GM19452 (cell line): Measurements from ENCODE around the gene CD83.
"Not testable (repeated sequence)": the region's sequence is repeated elsewhere in the genome, so short reads cannot be mapped to it uniquely, and the experiment has no call there.

Experiments
- ATAC-seq: cut with Tn5 transposase; IDR thresholded peaks from one replicate; pipeline ENCODE4 v1.9.1; 2021; ENCODE audit not compliant: unreplicated experiment

CD83 gene

DNA sequence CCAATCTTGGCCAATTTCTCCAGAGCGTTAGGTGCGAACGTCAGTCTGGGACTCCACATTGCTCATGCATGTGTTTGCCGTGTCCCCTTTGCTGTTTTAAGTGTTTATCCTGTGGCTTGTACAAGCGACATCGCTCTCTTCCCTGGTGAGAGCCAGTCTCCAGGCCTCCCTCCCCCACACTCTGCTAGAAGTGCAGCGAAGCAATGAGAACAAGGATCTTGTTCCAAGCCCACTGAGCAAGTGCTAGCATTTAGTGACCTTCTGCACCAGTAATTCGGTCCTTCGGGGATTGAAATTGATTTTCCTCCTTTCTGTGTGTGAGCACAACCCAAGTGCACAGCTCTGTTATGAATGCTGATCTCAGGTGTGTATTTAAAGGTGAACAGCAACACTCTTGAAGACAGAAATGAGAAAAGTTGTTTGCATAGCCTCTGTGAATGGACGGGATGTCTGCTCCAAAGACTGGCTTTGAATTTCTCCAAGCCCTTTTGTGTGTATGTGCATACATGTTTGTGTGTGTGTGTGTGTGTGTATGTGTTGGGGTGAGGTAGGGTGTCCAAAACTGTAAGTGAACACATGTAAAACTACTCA, 29.0 kb downstream of the CD83 start:
- ATAC-seq: no peak

DNA sequence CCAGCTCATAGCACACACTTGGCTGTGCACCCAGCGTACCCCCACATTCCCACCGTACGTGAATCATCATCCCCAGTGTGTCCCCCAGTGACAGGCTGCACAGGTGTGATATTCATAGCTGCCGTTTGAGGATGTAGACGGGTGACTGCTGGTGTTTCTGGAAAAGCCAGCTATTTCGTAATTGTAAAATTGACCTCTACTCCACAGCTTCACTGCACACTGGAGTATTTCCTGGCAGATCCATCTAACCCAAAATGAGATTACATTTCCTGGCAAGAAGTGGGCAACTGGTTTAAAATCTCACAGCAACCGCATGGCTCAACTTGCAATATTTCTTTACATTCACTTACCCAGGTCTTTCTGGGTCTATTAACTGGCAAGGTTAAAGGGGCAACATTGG, 30.3 kb downstream of the CD83 start:
- ATAC-seq: no peak

DNA sequence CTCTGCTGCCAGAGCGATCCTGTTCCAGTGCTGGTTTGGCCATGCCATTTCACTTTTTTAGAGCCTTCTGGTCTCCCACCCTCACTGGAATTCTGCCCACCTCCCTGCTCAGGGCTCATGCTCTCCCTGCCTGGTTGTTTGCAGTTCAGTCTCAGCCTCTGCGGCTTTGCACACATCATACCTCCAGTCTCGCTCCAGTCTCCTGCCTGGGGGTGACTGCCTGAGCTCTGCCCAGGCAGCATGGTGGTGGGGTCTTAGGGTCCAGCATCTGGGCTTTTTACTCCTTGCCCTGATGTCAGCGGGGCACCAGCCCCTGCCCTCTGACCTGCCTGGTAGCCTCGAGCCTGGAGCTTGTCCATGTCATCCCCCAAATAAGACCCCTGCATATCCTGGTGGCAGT, 30.9 kb downstream of the CD83 start:
- ATAC-seq: no peak

DNA sequence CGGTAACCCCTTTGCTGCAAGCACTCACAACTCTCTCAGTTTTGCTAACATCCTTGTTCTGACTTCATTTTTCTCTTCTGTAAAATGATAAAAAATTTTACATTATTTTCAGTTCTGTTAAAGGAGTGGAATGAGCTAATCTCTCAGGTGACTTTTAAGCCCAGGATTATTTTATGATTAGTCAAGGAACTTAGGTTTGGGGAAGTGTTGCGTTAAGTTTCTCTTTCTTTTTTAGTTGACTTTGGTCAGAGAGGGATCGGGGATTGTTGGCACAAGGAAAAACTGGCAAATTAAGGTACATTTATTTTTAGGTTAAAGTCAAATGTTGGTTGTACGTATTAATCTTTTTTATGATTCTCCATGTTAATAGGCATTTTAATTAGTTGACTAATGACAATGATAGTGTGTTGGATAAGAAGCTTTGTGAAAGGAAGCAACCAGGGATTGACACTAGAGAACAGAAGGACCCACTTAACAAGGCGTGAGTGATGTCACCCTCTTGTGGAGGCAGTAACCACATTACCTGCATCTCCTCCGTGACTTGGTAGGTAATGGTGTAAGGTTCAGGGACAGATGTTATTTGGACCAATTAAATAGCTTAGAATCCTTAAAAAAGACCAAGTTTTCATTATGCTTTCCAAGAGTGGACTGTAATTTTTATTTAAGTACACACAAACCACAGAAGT, 31.6 kb downstream of the CD83 start:
- ATAC-seq: no peak

DNA sequence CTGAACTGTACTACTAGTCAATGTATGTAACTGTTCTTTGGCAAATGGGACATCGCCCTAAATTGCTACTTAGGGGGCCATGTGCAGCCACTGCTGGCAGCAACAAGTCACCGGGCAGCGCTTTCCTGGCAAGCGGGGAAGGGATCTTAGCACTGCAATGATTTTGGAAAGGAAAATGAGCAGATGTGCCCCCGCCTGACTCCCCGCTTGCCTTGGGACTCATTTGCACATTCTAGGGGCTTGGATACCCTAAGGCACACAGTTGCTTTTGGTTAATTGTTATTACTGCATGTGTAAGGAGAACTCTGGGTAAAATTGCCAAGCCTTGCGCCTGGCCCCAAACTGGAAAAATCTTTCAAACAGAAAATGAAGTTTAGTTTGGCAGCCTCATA, 32.2 kb downstream of the CD83 start:
- no peak for ATAC-seq

DNA sequence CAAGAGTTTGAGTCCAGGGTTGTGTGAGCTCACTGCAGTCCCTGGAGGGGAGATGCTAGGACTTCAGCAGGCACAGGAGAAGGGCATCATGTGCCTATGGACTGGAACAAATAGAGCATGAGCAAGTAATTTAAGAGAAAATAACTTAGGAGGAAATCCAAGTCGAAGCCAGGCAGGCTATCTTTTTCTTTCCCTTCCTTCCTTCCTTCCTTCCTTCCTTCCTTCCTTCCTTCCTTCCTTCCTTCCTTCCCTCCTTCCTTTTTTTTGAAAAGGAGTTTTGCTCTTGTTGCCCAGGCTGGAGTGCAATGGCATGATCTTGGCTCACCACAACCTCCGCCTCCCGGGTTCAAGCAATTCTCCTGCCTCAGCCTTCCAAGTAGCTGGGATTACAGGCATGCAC, 33.7 kb downstream of the CD83 start:
- ATAC-seq: not testable (repeated sequence)

DNA sequence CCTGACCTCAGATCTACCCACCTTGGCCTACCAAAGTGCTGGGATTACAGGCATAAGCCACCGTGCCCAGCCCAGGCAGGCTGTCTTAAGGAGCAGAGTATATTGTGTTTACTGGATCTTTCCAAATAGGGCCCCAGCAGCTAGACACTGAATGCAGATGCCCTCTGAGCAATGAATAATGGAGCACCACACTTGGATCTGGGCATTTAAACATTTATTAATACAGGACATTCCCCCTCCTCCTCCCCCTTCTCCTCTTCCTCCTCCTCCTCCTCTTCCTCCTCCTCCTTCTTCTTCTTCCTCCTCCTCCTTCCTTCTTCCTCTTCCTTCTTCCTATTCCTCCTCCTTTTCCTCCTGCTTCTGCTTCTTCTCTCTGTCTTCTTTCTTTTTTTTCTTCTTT, 34.2 kb downstream of the CD83 start:
- ATAC-seq: no peak

DNA sequence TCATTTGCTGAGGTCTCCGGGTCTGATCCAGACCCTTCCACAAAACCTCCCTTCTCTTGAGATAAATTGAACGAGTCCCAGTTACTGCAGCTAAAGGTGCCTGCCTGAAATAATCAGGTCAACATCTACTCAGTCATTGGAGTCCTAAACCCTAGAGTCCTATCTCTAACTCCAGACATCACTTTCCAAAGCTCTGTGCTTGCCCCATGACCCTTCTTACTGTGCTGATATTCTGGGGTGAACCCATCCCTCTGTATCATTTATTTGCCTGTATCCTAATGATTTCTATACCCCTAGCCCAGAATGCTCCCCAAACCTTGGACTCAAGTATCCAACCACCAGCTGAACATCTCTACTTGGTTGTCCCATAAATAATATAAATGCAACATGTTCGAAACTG, 35.7 kb downstream of the CD83 start:
- no peak for ATAC-seq

DNA sequence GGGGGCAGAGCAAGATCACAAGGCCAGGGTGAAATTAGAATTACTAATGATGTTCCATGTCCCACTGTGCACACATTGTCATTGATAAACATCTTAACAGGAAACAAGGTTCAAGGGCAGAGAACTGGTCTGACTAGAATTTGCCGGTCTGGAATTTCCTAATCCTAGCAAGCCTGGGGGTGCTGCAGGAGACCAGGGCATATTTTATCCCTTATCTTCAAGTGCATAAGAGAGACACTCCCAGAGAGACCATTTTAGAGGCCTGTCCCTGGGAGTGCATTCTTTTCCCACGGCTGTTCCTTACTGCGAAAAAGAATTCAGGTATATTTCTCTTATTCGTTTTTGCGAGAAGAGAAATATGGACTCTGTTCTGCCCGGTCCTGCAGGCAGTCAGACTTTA, 41.5 kb downstream of the CD83 start:
- ATAC-seq: no peak

DNA sequence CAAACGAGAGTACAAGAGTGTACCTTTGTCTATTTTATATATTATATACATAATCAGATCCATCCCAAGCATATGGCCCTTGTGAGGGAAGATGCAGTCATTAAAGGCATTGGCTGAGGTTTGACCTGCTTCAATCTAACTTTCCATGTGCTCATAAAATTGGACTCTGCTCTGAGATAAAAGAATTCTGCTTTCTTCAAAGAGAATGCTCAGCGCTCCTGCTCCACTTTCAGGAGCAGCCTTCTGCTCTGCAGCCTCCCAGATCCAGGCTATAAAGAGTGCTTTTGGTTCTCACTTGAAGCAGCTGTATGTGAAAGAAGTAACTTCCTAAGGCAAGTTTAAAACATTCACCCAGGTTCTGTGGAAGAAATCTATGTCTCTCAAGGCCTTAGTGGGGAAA, 45.3 kb downstream of the CD83 start:
- no peak for ATAC-seq

DNA sequence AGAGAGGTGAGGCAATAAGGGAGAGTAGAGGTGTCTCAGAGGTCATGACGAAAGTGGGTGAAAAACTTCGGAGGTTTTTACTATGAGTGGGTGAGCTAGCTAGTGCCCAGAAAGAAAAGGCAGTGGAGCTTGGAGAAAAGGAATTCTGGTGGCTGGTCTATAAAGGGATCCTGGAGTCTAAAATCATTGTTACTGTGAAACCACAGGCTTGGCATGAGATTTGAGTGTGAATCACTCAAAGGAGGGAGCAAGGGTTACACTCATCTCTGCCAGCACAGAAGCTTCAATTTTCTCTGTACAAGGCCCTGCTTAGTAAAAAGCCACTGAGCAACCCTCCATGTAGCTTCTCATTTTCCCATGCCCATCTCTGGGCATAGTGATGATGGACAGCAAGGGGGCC, 47.5 kb downstream of the CD83 start:
- no peak for ATAC-seq

DNA sequence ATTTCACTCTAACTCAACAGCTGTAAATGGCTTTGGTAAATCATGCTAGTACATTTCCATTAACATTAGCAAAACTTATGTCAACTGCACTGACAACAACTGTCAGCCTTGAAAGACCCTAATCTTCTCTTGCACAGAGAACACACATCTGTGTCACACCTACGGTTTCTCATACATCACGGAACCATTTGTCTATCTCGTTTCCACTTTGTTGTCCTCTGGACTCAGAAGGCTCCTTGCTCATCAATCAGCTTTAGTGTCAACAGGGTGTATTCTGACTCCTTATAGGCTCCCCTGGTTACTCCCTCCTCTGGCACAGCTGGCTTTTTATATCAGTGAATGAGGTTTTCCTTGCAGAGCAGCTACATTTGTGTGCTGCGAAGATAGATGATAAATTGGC, 49.3 kb downstream of the CD83 start:
- no peak for ATAC-seq

DNA sequence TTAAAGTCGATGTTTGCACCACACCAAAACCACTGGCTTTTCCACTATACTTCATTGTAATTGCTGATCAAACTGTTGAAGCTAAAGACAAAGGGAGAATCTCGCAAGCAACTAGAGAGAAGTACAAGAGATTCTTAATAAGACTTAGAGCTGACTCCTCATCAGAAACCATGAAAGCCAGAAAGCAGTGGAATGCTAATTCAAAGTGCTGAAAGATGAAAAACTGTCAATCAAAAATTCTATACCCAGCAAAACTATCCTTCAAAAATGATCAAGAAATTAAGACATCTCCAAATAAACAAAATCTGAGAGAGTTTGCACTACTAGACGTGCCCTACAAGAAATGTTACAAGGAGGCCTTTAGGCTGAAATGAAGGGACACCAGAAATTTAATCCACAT, 52.6 kb downstream of the CD83 start:
- no peak for ATAC-seq

DNA sequence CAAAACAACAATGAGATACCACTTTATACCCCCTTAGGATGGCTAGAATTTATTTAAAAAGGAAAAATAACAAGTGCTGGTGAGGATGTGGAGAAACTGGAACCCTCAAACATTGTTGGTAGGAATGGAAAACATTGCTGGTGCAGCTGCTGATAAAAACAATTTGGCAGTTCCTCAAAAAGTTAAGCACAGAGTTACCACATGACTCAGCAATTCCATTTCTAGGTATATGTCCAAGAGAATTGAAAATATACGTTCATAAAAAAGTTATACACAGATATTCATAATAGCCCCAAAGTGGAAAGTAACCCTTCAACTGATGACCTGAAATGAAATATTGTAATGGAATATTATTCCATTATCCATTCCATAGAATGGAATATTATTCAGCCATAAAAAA, 55.0 kb downstream of the CD83 start:
- ATAC-seq: no peak

DNA sequence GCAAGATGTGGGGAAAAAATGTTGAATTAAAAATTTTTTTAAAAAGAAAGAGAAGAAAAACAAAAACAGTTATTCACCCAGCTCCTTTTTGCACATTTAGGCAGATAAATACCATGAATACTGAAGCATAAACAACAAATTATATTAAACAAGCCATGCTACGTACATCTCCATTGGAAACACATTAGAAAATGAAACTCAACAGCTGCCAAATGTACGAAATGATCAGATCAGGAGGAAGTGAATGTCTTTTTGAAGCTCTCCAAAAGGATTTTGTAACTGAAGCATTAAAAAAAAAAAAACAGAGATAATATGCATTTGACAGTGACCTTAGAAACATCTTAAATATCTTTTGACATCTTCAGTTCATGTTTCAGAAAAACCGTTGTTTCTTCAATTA, 56.7 kb downstream of the CD83 start:
- no peak for ATAC-seq

DNA sequence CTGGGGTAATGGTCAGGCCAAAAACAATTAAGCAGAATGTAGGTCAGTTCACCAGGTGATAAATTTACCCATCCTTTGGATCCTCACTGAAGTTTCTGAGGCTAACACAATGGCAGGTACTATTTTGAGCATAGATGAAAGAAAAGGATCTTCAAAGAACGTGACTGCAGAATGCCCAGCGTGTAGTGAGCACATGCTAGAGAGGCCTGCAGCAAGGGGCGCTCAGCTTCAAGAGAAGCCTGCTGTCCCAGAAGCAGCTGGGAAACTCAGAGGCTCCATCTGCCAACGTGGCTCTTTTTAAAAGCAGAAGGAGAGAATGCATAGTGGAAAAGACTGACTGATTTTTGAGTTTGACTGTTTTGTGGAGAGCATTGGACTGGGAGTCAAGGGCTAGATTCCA, 57.4 kb downstream of the CD83 start:
- no peak for ATAC-seq

DNA sequence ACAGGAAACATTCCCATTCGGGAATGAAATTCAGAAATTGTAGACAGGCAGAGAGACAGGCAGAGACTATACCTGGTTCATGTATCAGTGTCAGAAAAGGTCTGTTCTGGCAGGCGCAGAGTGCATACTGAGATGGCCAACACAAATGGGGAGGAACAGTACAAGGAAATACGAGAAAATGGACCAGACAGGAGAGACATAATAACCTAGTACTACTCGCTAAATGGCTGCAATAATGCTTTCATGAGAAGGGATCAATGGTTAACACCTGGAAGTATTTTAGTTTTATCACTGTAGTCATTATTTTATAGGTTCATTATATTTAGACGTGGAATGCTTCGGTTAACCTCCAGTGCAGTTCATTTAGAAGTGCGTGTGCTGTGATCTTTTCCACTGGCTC, 58.9 kb downstream of the CD83 start:
- no peak for ATAC-seq

DNA sequence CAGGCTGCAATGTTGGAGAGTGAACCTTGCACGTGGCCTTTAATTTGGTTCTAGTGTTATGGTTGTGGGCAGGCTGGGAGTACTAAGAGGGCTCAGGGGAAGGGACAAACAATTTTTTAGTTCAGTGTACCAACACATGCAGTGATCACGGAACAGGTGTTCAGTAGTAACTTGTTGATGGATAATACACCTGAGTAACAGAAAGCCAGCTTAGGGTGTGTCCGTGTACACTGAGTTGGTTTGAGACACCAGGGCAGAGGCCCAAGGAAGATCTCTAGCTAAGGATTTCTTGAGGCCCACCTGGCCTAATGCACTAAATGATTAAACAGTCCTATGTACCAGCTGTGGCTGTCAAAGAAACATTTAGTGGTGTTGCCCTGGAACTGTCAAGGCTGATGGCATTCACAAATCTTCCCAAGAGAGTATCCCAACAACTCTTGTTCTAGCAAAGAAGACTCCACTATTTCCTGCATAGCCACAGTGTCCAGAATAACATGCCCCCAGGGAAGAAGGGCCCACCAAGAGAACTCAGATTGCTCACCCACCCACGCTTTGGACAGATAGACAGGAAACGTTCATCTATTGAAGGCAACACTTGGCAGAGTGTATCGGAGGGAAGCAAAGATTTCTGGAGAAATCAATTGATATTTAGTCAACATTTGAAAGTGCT, 60.0 kb downstream of the CD83 start:
- no peak for ATAC-seq

DNA sequence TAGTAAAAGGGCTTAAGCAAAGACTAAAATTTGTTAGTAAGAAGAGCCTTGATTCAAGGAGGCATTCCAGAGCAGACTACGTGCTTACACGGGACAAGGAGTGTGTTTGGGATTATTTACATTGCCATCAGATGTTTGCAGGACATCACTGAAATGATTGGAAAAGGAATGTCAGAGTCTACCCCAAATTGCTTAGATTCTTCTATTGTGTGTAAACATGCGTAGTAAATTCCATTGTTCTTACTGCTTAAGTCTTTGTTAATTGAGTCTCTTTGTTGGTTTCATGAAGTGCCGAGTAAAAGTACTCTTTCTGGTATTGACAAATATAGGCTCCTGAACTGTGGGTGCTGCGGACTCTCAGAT, 60.5 kb downstream of the CD83 start:
- no peak for ATAC-seq

DNA sequence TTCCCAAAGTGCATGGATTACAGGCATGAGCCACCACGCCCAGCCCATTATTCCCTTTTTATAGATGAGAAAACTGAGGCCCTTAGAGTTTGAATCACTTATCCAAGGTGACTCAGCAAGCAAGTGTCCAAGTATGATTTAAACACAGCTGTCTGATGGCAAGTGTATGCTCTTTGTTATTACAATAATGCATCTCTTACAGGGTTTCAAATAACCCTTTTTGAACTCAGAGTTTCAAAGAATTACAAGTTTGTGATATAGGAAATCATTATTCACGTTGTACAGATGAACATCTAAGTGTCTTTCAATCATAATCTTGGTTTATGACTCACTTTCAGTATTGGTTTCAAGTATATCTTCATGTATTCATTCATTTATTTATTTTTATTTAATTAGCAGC, 63.0 kb downstream of the CD83 start:
- no peak for ATAC-seq

DNA sequence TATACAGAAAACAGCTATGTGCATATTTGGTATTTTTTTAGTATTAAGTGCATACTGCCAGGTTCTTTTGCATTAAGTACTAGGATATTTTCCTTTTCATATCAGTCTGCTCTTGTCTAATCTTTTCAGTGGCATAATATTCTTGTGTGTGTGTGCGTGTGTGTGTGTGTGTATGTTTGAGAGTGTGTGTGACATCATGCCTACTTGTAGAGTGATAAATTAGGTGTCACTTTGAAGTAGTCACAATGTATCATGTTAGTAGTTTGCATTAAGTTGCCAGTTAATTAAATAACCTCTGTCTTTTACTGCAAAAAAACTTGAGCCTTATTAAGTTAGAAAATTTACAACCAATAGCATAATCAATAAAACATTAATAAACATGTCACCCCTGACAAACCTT, 65.3 kb downstream of the CD83 start:
- no peak for ATAC-seq
